ENCODE measurements around the gene FOXE3. TPM values are rescaled to one million over a fixed set of nuclear protein-coding genes. Genes with fewer than 3 reads are reported as not detected.
A peak's percentile ranks its signal among the peaks of the same experiment; 100 is the strongest.

Gene FOXE3
- total and polyA plus RNA-seq, 2 of the 8 experiments (the other 6 are each of a cell fraction or from before 2014, with no cell fraction given), result 0.18 TPM; not detected in 1

GRCh38 chr1:47449822-47450552 is 33.9 kb downstream of the FOXE3 start (continued):
- no peak for TF ChIP-seq ZNF274 (IDR thresholded peaks at IDR 0.05; ENCODE audit: borderline replicate concordance, extremely low read depth, low read length)
- TF ChIP-seq ATF3 (IDR thresholded peaks at IDR 0.05; ENCODE audit: insufficient read depth, low read depth, low read length), result no peak
- no peak for TF ChIP-seq SIX5 (IDR thresholded peaks at IDR 0.05; ENCODE audit: low read depth, low read length)
- TF ChIP-seq SRF (IDR thresholded peaks at IDR 0.05; ENCODE audit: low read depth, low read length), result no peak
- peak; percentile 33 for TF ChIP-seq EZH2 (IDR thresholded peaks at IDR 0.05; ENCODE audit: low read depth, low read length, severe bottlenecking)
- TF ChIP-seq RXRA (IDR thresholded peaks at IDR 0.05; ENCODE audit: insufficient read depth, low read depth, low read length), result 0 out of 2 replicates have a peak, but pooled peaks have one; percentile 25
- TF ChIP-seq CTBP2 (IDR thresholded peaks at IDR 0.05; ENCODE audit: borderline replicate concordance, insufficient read depth, insufficient read length, low read length), result no peak
- no peak for TF ChIP-seq TAF1 (IDR thresholded peaks at IDR 0.05; ENCODE audit: low read depth, low read length)
- no peak for TF ChIP-seq EP300 (IDR thresholded peaks at IDR 0.05; ENCODE audit: borderline replicate concordance in 1 of 2, low read depth in 2 of 2, low read length in 2 of 2)
- no peak for TF ChIP-seq POLR2AphosphoS5 (IDR thresholded peaks at IDR 0.05; ENCODE audit: low read depth, low read length)
- TF ChIP-seq CBX5 (IDR thresholded peaks at IDR 0.05; ENCODE audit: low read depth, low read length), result no peak
- no peak for TF ChIP-seq CBX8 (IDR thresholded peaks at IDR 0.05; ENCODE audit: borderline replicate concordance, low read depth, low read length)
- no peak for TF ChIP-seq NRF1 (IDR thresholded peaks at IDR 0.05; ENCODE audit: low read depth, low read length)
- TF ChIP-seq MAFK (IDR thresholded peaks at IDR 0.05; ENCODE audit: low read depth, low read length), result no peak
- TF ChIP-seq USF2 (IDR thresholded peaks at IDR 0.05; ENCODE audit: low read length), result no peak
- TF ChIP-seq JUND (IDR thresholded peaks at IDR 0.05; ENCODE audit: low read length), result no peak
- TF ChIP-seq JUN (IDR thresholded peaks at IDR 0.05; ENCODE audit: low read depth, low read length), result no peak
- TF ChIP-seq SUZ12 (IDR thresholded peaks at IDR 0.05; ENCODE audit: low read length), result peak; percentile 50; the same call in 1 of the 2 replicates
- TF ChIP-seq CEBPB (IDR thresholded peaks at IDR 0.05; ENCODE audit: low read depth, low read length), result no peak
- TF ChIP-seq KDM4A (IDR thresholded peaks at IDR 0.05; ENCODE audit: low read depth, low read length, severe bottlenecking), result no peak
- peak; percentile 40; the same call in 1 of the 2 replicates for TF ChIP-seq CREB1 (IDR thresholded peaks at IDR 0.05)
- TF ChIP-seq RFX5 (IDR thresholded peaks at IDR 0.05; ENCODE audit: borderline replicate concordance, low read depth, low read length), result 0 out of 2 replicates have a peak, but pooled peaks have one; percentile 11
- TF ChIP-seq RAD21 (IDR thresholded peaks at IDR 0.05 in 1 of 2, conservative IDR thresholded peaks at IDR 0.05 in 1 of 2; ENCODE audit: low read depth in 2 of 2, low read length in 2 of 2), result peak; percentile 80 to 87

All from H1 (cell line).